Measurements from ENCODE around the gene TMEM86B.

- no peak for TF ChIP-seq CTCF (IDR thresholded peaks at IDR 0.05)
- TF ChIP-seq EZH2 (IDR thresholded peaks at IDR 0.05): no peak
- no peak for TF ChIP-seq EZH2phosphoT487 (IDR thresholded peaks at IDR 0.05)
Observed at GRCh38 chr19:55226273-55226672, 2.3 kb downstream of the TMEM86B start.
